ENCODE results near the gene ZNF335. TPM values are rescaled to one million over a fixed set of nuclear protein-coding genes. Genes with fewer than 3 reads are reported as not detected.

Gene ZNF335
- total and polyA plus RNA-seq, 2 of the 13 experiments (the other 11 are each of a cell fraction or from before 2014, with no cell fraction given): 9.7 to 13.7 TPM

DNA sequence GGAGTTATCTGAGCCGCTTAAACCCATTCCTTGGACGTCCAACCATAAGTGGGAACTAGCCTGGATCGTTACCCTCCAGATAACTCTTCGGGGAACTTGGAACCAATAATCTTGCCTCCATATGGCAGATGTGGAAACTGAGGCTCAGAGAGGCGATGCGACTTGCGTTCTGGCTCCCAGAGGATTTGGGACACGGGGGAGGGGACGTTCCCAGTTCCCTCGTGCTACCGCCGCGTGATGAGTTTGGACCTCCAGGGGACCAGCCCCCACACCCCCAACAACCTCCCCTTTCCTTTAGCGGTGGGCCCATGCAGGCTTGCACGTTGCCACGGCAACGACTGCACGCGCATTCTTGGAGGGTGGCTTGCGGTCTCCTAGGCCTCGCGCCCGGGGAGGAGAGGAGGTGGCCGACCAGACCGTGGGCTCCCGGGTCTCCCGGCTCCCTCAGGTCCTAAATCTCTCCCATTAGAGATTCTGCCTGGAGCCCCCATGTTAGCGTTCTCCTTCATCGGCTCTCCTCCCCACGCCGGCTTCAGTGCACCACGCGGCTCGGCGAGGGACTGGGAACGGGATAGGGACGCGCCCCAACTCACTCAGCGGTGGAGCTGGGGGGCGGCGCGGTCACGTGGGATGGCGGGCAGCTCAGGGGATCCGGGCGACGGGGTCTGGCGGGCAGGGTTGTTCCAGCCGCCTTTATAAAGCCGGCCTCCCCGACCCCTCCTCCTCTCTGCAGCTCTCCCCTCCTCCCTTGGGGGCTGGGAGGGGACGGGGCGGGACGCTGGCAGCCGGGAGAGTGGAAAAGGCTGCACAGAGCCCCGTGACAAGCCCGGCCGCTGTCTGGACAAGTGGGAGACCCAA lies 60.3 kb downstream of the ZNF335 start, which contains the start of gene PLTP (continued):
- no peak for TF ChIP-seq ZNF704 (CRISPR knock-in tag; IDR thresholded peaks at IDR 0.05; ENCODE audit: borderline replicate concordance)
- no peak for TF ChIP-seq FIP1L1 (IDR thresholded peaks at IDR 0.05; ENCODE audit: borderline replicate concordance, insufficient read depth, low read depth, low read length)
- TF ChIP-seq RFX1 (IDR thresholded peaks at IDR 0.05): peak; percentile 77
- no peak for TF ChIP-seq KDM5A (IDR thresholded peaks at IDR 0.05; ENCODE audit: borderline replicate concordance, low read length)
- TF ChIP-seq FOXO1 (CRISPR knock-in tag; IDR thresholded peaks at IDR 0.05): no peak
- TF ChIP-seq ZNF335 (CRISPR knock-in tag; IDR thresholded peaks at IDR 0.05): no peak
- no peak for TF ChIP-seq ZBTB34 (CRISPR knock-in tag; IDR thresholded peaks at IDR 0.05)
- no peak for TF ChIP-seq CBX5 (CRISPR knock-in tag; IDR thresholded peaks at IDR 0.05; ENCODE audit: borderline replicate concordance)
- peak; percentile 75; the same call in 1 of the 2 replicates for TF ChIP-seq BATF2 (CRISPR knock-in tag; IDR thresholded peaks at IDR 0.05)
- TF ChIP-seq ARNT (IDR thresholded peaks at IDR 0.05): no peak
- TF ChIP-seq HMG20B (CRISPR knock-in tag; conservative IDR thresholded peaks at IDR 0.05): no peak
- peak; percentile 85 for TF ChIP-seq RFX3 (CRISPR knock-in tag; IDR thresholded peaks at IDR 0.05)
- TF ChIP-seq, protein P1, sequence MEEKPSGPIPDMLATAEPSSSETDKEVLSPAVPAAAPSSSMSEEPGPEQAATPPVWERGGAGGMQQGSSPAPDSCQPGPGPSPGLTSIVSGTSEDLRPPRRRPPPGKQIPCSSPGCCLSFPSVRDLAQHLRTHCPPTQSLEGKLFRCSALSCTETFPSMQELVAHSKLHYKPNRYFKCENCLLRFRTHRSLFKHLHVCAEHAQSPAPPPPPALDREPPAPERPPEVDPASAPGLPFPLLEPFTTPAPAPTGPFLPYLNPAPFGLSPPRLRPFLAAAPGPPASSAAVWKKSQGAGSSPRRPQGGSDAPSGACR (CRISPR knock-in tag; IDR thresholded peaks at IDR 0.05): no peak
- no peak for TF ChIP-seq NR2F2 (IDR thresholded peaks at IDR 0.05; ENCODE audit: borderline replicate concordance, low read depth)
- TF ChIP-seq GATAD2A (CRISPR knock-in tag; IDR thresholded peaks at IDR 0.05): no peak; the same call in 1 of the 2 replicates
- no peak for TF ChIP-seq HNRNPH1 (optimal IDR thresholded peaks at IDR 0.05; ENCODE audit: low read depth, low read length)
- TF ChIP-seq IKZF1 (IDR thresholded peaks at IDR 0.05): no peak
- no peak for TF ChIP-seq ZNF552 (CRISPR knock-in tag; IDR thresholded peaks at IDR 0.05; ENCODE audit: borderline replicate concordance)
- TF ChIP-seq NFATC3 (CRISPR knock-in tag; IDR thresholded peaks at IDR 0.05): no peak
- TF ChIP-seq KLF15 (CRISPR knock-in tag; IDR thresholded peaks at IDR 0.05; ENCODE audit: borderline replicate concordance): no peak
- TF ChIP-seq SYNCRIP (IDR thresholded peaks at IDR 0.05; ENCODE audit: insufficient read depth, low read depth, low read length): no peak
- TF ChIP-seq SSRP1 (CRISPR knock-in tag; IDR thresholded peaks at IDR 0.05): no peak
- no peak for TF ChIP-seq SNAPC2 (CRISPR knock-in tag; IDR thresholded peaks at IDR 0.05)
- TF ChIP-seq ZNF251 (CRISPR knock-in tag; IDR thresholded peaks at IDR 0.05): peak; percentile 77
- TF ChIP-seq, protein P2, sequence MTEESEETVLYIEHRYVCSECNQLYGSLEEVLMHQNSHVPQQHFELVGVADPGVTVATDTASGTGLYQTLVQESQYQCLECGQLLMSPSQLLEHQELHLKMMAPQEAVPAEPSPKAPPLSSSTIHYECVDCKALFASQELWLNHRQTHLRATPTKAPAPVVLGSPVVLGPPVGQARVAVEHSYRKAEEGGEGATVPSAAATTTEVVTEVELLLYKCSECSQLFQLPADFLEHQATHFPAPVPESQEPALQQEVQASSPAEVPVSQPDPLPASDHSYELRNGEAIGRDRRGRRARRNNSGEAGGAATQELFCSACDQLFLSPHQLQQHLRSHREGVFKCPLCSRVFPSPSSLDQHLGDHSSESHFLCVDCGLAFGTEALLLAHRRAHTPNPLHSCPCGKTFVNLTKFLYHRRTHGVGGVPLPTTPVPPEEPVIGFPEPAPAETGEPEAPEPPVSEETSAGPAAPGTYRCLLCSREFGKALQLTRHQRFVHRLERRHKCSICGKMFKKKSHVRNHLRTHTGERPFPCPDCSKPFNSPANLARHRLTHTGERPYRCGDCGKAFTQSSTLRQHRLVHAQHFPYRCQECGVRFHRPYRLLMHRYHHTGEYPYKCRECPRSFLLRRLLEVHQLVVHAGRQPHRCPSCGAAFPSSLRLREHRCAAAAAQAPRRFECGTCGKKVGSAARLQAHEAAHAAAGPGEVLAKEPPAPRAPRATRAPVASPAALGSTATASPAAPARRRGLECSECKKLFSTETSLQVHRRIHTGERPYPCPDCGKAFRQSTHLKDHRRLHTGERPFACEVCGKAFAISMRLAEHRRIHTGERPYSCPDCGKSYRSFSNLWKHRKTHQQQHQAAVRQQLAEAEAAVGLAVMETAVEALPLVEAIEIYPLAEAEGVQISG (CRISPR knock-in tag; IDR thresholded peaks at IDR 0.05): 0 out of 2 replicates have a peak, but pooled peaks have one; percentile 59

Measured in HepG2 (cell line).